ENCODE measurements around the gene TNKS1BP1. TPM values are rescaled to one million over a fixed set of nuclear protein-coding genes. Genes with fewer than 3 reads are reported as not detected.

TNKS1BP1 gene
- total and polyA plus RNA-seq, 7 donors, result 26.4 to 133 (median 43.8) TPM

GRCh38 chr11:57321388-57322255, 3.1 kb downstream of the TNKS1BP1 start:
- TF ChIP-seq CTCF (IDR thresholded peaks at IDR 0.05), result no peak
- TF ChIP-seq POLR2AphosphoS5 (IDR thresholded peaks at IDR 0.05), result no peak
- no peak for TF ChIP-seq EP300 (IDR thresholded peaks at IDR 0.05)
- no peak for TF ChIP-seq POLR2A (IDR thresholded peaks at IDR 0.05)
- Histone ChIP-seq H3K4me3 (peak overlapping the region; percentile 4 to 90 (median 26)), H3K27me3 (no peaks in the 10 kb centered on the region), H3K27ac (peak overlapping the region; percentile 89 to 97 (median 94)), H3K36me3 (peaks cover 12 to 38% (median 16%) of the 10 kb centered on the region in 4 donors), H3K9me3 (no peaks in the 10 kb centered on the region), H3K4me1 (peaks cover 0 to 78% (median 61%) of the 10 kb centered on the region in 4 donors)
- 17 to 49% methylated on average over 6 of the region's 6 CpGs for WGBS, 2 donors
- intact Hi-C loops (cut with DNase I), result loop anchor here (5.0 kb wide), 2 partner anchors 346 to 1256 kb away; partner anchors contain the start of genes LPXN, ZDHHC5 and ZFP91
- DNase-seq, result peak; percentile 69

- Histone ChIP-seq H3K9me3 (no peaks in the 10 kb centered on the region), H3K27ac (peak overlapping the region; percentile 89 to 97 (median 94)), H3K36me3 (peaks cover 12 to 41% (median 20%) of the 10 kb centered on the region in 4 donors), H3K27me3 (no peaks in the 10 kb centered on the region), H3K4me3 (peak overlapping the region in 1 of 4 donors; percentile 27), H3K4me1 (peaks cover 0 to 75% (median 55%) of the 10 kb centered on the region in 4 donors)
- DNase-seq, result no peak
- 50 to 72% methylated on average over 2 of the region's 2 CpGs for WGBS, 2 donors
- intact Hi-C loops (cut with DNase I), result loop anchor here (5.0 kb wide), 2 partner anchors 346 to 1256 kb away; partner anchors contain the start of genes LPXN, ZDHHC5 and ZFP91
- no peak for TF ChIP-seq EP300 (IDR thresholded peaks at IDR 0.05)
- no peak for TF ChIP-seq CTCF (IDR thresholded peaks at IDR 0.05)
- no peak for TF ChIP-seq POLR2AphosphoS5 (IDR thresholded peaks at IDR 0.05)
Observed at GRCh38 chr11:57320719-57321387, 3.9 kb downstream of the TNKS1BP1 start.

- peaks cover 17 to 48% (median 20%) of the 10 kb centered on the region in 4 donors for H3K36me3 ChIP-seq
- H3K4me3 ChIP-seq, result no peak overlapping the region
- TF ChIP-seq CTCF (IDR thresholded peaks at IDR 0.05), result no peak
- TF ChIP-seq EP300 (IDR thresholded peaks at IDR 0.05), result no peak
- no peak for TF ChIP-seq POLR2AphosphoS5 (IDR thresholded peaks at IDR 0.05)
- no peak for TF ChIP-seq POLR2A (IDR thresholded peaks at IDR 0.05)
- no peaks in the 10 kb centered on the region for H3K9me3 ChIP-seq
- no peaks in the 10 kb centered on the region for H3K27me3 ChIP-seq
- peaks cover 0 to 70% (median 52%) of the 10 kb centered on the region in 4 donors for H3K4me1 ChIP-seq
- intact Hi-C loops (cut with DNase I), result loop anchor here (5.0 kb wide), 2 partner anchors 347 to 1257 kb away; partner anchors contain the start of genes LPXN, ZDHHC5 and ZFP91
- peak overlapping the region in 2 of 4 donors; percentile 21 to 97 for H3K27ac ChIP-seq
- 90 to 91% methylated on average over 22 of the region's 22 CpGs for WGBS, 2 donors
- DNase-seq, result peak; percentile 70
Observed at GRCh38 chr11:57320067-57320718, 4.6 kb downstream of the TNKS1BP1 start.

DNA sequence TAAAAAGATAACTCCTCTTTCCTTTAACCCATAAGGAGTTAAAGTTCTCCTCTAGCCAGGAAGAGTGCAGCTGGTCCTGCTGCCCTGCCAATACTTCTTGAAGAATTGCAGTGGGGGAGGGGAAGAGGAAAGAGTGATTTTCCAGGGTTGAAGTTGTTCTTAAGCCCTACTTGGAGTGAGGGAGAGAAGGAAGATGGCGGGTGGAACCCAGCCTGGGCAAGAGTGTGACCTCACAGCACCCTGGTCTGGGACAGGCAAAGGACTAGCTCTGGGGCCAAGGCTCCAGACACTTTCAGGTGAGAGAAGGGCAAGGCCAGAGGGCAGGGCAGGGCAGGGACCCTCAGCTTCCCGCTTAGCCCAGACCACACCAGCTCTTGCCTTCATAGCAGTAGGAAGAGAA, 6.6 kb downstream of the TNKS1BP1 start:
- TF ChIP-seq POLR2AphosphoS5 (IDR thresholded peaks at IDR 0.05) (peak in 2 of 4 donors; percentile 32 to 41), POLR2A (IDR thresholded peaks at IDR 0.05) (no peak)
- Histone ChIP-seq H3K36me3 (peaks cover 30 to 68% (median 33%) of the 10 kb centered on the region in 4 donors), H3K27ac (peak overlapping the region in 3 of 4 donors; percentile 41 to 51 (median 47)), H3K27me3 (no peaks in the 10 kb centered on the region), H3K4me1 (peaks cover 0 to 58% (median 43%) of the 10 kb centered on the region in 4 donors), H3K9me3 (no peaks in the 10 kb centered on the region), H3K4me3 (no peak overlapping the region)
- 38 to 67% methylated on average over 2 of the region's 2 CpGs for WGBS, 2 donors
- intact Hi-C loops (cut with DNase I), result no loop called here
- DNase-seq, result peak; percentile 70
